ENCODE results near the gene DAPK2.

DAPK2 gene

GRCh38 chr15:64024172-64025050, 21.9 kb downstream of the DAPK2 start:
- DNase-seq (ENCODE audit: low read depth, low spot score) = no peak

GRCh38 chr15:64023220-64023619, 23.1 kb downstream of the DAPK2 start:
- DNase-seq (ENCODE audit: low read depth, low spot score) = no peak

- no peak for DNase-seq (ENCODE audit: low read depth, low spot score)
Measured at GRCh38 chr15:64022571-64022970, 23.7 kb downstream of the DAPK2 start.

GRCh38 chr15:64019764-64020163, 26.5 kb downstream of the DAPK2 start:
- DNase-seq (ENCODE audit: low read depth, low spot score) = no peak

- no peak for DNase-seq (ENCODE audit: low read depth, low spot score)
Measured at GRCh38 chr15:64017591-64018163, 28.6 kb downstream of the DAPK2 start.

- DNase-seq (ENCODE audit: low read depth, low spot score) = peak; percentile 15
Measured at GRCh38 chr15:64017082-64017588, 29.1 kb downstream of the DAPK2 start.

- DNase-seq (ENCODE audit: low read depth, low spot score) = no peak
Measured at GRCh38 chr15:64016257-64016656, 30.0 kb downstream of the DAPK2 start.

- no peak for DNase-seq (ENCODE audit: low read depth, low spot score)
Measured at GRCh38 chr15:64014995-64015394, 31.3 kb downstream of the DAPK2 start.

GRCh38 chr15:64013179-64014062, 32.9 kb downstream of the DAPK2 start:
- DNase-seq (ENCODE audit: low read depth, low spot score) = no peak

- DNase-seq (ENCODE audit: low read depth, low spot score) = no peak
Measured at GRCh38 chr15:64011736-64012135, 34.5 kb downstream of the DAPK2 start.

- peak; percentile 92 for DNase-seq (ENCODE audit: low read depth, low spot score)
Measured at GRCh38 chr15:64010719-64011118, 35.6 kb downstream of the DAPK2 start.

- DNase-seq (ENCODE audit: low read depth, low spot score) = no peak
Measured at GRCh38 chr15:64009798-64010261, 36.5 kb downstream of the DAPK2 start.

GRCh38 chr15:64009241-64009640, 37.0 kb downstream of the DAPK2 start:
- no peak for DNase-seq (ENCODE audit: low read depth, low spot score)

GRCh38 chr15:64008177-64008576, 38.1 kb downstream of the DAPK2 start:
- no peak for DNase-seq (ENCODE audit: low read depth, low spot score)

- no peak for DNase-seq (ENCODE audit: low read depth, low spot score)
Measured at GRCh38 chr15:64006642-64007041, 39.6 kb downstream of the DAPK2 start.

GRCh38 chr15:64004587-64004986, 41.7 kb downstream of the DAPK2 start:
- no peak for DNase-seq (ENCODE audit: low read depth, low spot score)

GRCh38 chr15:64004056-64004455, 42.2 kb downstream of the DAPK2 start:
- no peak for DNase-seq (ENCODE audit: low read depth, low spot score)

- no peak for DNase-seq (ENCODE audit: low read depth, low spot score)
Measured at GRCh38 chr15:64003182-64003581, 43.1 kb downstream of the DAPK2 start.

- no peak for DNase-seq (ENCODE audit: low read depth, low spot score)
Measured at GRCh38 chr15:64001148-64001547, 45.1 kb downstream of the DAPK2 start.

- no peak for DNase-seq (ENCODE audit: low read depth, low spot score)
Measured at GRCh38 chr15:64000183-64000951, 45.9 kb downstream of the DAPK2 start.

GRCh38 chr15:63999177-63999576, 47.1 kb downstream of the DAPK2 start:
- DNase-seq (ENCODE audit: low read depth, low spot score) = no peak

Data from smooth muscle cell of the brain vasculature (primary cell).